ENCODE measurements around the gene DNAAF8. TPM values are rescaled to one million over a fixed set of nuclear protein-coding genes. Genes with fewer than 3 reads are reported as not detected.

The DNAAF8 gene
- polyA plus RNA-seq (2013, experiment 1 of 2): 0.60 TPM
- polyA plus RNA-seq (2013, experiment 2 of 2): 1.0 TPM

DNA sequence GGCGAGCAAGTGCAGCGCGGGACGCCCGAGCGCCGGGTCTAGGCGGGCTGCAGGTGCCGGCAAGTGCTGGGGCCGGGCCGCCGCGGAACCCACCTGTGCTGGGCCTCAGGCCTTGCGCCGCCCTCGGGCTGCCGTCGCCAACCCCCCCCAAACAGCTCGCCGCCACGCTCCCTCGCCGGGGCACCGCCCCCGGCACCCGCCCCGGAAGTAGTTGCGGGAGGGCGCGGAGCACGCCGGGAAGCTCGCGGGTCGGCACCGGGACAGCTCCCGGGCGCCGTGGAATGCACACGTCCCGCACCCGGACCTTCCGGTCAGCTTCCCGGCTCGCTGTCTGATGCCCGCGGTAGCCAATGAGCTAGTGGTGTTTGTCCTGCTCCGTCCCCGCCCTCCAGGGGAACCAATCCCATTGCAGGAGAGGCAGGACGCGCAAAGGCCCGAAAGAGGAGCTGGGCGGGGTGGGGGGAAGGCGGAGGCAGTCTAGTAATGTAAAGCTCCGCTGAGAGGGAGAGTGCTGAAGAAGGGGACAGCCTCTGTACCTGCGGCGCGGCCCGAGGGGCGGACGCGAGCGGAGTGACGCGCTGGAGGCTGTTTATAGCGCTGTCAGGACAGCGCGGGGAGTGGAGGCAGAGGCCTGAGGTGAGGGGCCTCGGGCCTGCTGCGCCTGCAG lies at the start of gene DNAAF8, which contains the start of gene ANKS3:
Gene DNAAF8, plus strand, starts transcription at position 475 of the 667 bp plus-strand sequence. CDS start 1,978 bp downstream, outside the sequence.
Gene ANKS3, minus strand, starts transcription at position 209 of the 667 bp plus-strand sequence. CDS start 4,122 bp downstream, outside the sequence.
- Histone ChIP-seq H3K9ac (ENCODE audit: low read depth, low read length) (peak within 1 kb of the TSS; percentile 83), H3K36me3 (ENCODE audit: insufficient read depth, low read length) (peaks cover 17% of the 10 kb centered on the region), H3K27ac (ENCODE audit: low read depth, low read length) (peak within 1 kb of the TSS; percentile 86), H3K27me3 (ENCODE audit: insufficient read depth, low read length) (no peaks in the 10 kb centered on the region), H3K9me3 (ENCODE audit: insufficient read depth, low read depth, low read length) (no peaks in the 10 kb centered on the region), H3K4me1 (ENCODE audit: insufficient read depth, low read length) (no peaks in the 10 kb centered on the region; the same call in 1 of the 2 replicates), H3K4me3 (ENCODE audit: low read length) (peak within 1 kb of the TSS; percentile 85)
- WGBS: under 1% methylated on average over 70 of the region's 70 CpGs

DNA sequence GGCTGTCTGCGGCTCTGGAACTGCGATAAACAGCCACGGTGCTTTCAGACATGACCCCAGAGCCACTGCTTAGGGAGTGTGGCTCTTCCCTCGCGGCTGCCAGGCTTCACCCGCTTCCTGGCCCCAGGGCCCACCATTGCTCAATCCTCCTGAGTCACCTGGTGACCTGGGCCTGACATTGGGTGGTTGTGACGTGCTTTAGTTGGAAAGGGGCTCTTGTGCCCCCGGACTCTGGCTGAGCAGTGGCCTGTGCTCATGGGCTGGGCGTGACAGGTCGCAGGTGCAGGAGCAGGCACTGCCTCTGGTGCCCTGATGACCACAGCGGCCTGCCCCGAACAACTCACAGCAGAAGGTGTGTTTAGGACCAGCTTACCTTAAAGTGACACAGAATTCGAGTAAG lies 49.6 kb upstream of the DNAAF8 start:
- Histone ChIP-seq H3K4me3 (ENCODE audit: low read length) (no peak overlapping the region), H3K27me3 (ENCODE audit: insufficient read depth, low read length) (no peaks in the 10 kb centered on the region), H3K9ac (ENCODE audit: low read depth, low read length) (no peak overlapping the region), H3K27ac (ENCODE audit: low read depth, low read length) (no peak overlapping the region), H3K4me1 (ENCODE audit: insufficient read depth, low read length) (no peaks in the 10 kb centered on the region), H3K9me3 (ENCODE audit: insufficient read depth, low read depth, low read length) (no peaks in the 10 kb centered on the region), H3K36me3 (ENCODE audit: insufficient read depth, low read length) (peaks cover 35% of the 10 kb centered on the region)
- WGBS: 97% methylated on average over 13 of the region's 13 CpGs

DNA sequence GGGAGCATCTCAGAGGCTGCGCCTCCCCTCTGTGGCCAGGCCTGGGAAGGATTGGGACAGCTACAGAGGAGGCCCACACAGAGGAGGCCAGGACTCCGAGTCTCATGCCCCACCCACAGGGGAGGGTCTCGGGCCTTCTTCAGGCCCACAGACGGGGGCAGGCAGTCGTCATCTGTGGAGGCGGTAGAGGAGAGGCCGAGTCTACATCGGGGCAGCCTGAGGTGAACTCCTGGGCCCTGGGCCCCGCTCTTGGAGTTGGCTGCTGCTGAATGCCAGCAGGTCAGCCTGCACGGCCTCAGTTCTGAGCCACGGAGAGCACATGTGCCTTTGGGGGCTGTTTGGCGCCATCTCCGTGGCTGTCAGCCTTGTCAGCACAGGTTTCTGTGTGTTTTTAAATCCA lies 49.0 kb upstream of the DNAAF8 start:
- Histone ChIP-seq H3K27me3 (ENCODE audit: insufficient read depth, low read length) (no peaks in the 10 kb centered on the region), H3K4me1 (ENCODE audit: insufficient read depth, low read length) (no peaks in the 10 kb centered on the region), H3K27ac (ENCODE audit: low read depth, low read length) (no peak overlapping the region), H3K4me3 (ENCODE audit: low read length) (no peak overlapping the region), H3K9ac (ENCODE audit: low read depth, low read length) (no peak overlapping the region), H3K36me3 (ENCODE audit: insufficient read depth, low read length) (peaks cover 35% of the 10 kb centered on the region), H3K9me3 (ENCODE audit: insufficient read depth, low read depth, low read length) (no peaks in the 10 kb centered on the region)
- WGBS: 94% methylated on average over 13 of the region's 13 CpGs

DNA sequence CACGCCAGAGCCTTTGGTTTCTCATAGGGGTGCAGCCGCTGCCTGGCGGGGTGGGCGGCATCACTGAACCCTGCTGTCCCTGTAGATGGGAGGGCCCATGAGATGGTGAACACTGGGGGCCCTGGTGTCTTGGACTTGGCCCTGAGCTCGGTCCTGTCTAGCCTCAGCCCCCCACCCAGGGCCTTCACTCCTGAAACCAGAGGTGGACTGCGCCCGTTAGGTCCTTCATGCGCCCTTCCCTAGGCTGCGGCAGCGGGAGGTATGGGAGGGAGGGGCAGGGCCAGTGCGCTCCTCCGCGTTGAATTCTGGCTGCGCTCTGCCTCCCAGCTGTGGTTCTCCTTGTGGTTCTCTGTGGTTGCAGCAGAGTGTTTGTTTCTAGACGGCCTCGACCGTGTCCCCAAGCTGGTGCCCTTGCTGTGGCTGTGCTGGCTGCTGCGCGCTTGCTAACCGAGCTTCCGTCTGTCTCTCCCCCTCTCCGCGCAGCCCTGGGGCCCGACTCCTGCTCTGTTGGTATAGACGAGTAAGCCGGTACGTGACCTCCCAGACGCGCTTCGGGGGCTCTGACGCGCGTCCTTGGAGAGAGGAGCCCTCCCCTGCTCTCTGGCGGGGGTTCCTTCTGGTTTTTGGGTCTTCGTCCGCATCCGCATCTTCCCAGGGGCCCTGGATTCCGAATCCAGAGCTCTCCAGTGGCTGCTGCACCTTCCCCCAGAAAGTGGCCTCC lies 48.4 kb upstream of the DNAAF8 start:
- no peak overlapping the region for H3K9ac ChIP-seq (ENCODE audit: low read depth, low read length)
- no peaks in the 10 kb centered on the region for H3K4me1 ChIP-seq (ENCODE audit: insufficient read depth, low read length)
- no peak overlapping the region for H3K4me3 ChIP-seq (ENCODE audit: low read length)
- peaks cover 35% of the 10 kb centered on the region for H3K36me3 ChIP-seq (ENCODE audit: insufficient read depth, low read length)
- no peaks in the 10 kb centered on the region for H3K9me3 ChIP-seq (ENCODE audit: insufficient read depth, low read depth, low read length)
- WGBS: 94% methylated on average over 38 of the region's 38 CpGs
- H3K27ac ChIP-seq (ENCODE audit: low read depth, low read length): no peak overlapping the region
- H3K27me3 ChIP-seq (ENCODE audit: insufficient read depth, low read length): no peaks in the 10 kb centered on the region

DNA sequence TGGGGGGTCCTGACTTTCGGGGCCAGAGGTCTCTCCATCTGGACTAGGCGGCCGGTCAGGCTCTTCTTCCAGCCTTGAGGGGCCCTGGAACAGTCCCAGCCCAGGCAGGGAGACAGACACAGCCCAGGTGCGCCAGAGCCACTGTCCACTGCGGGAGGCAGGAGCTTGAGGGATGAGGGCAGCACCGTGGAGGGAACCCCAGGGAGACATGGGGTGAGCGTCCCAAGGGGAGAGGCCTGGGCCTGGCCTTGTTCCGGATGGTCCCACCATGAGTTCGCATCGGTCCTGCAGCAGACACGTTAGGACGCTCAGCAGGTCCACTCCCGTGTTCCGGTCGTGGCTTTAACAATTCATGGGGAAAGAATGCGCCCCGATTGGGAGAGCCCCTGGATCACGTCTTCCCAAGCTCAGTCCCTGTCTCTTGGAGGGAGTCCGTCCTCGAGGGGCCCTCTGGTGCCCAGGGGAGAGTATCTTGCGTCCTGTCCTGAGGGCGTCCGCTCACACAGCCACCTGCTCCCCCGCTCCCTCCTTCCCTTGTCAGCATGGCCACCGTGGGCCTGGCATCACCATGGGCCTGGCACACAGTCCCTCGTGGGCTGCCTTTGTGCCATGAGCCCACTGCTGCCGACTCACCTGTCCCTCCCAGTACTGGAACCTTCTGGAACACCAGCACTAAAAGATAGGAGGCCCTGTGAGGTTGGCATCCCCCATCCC lies 47.7 kb upstream of the DNAAF8 start:
- no peaks in the 10 kb centered on the region for H3K27me3 ChIP-seq (ENCODE audit: insufficient read depth, low read length)
- H3K36me3 ChIP-seq (ENCODE audit: insufficient read depth, low read length): peaks cover 35% of the 10 kb centered on the region
- H3K27ac ChIP-seq (ENCODE audit: low read depth, low read length): no peak overlapping the region
- H3K4me3 ChIP-seq (ENCODE audit: low read length): no peak overlapping the region
- 92% methylated on average over 27 of the region's 27 CpGs for WGBS
- no peaks in the 10 kb centered on the region for H3K9me3 ChIP-seq (ENCODE audit: insufficient read depth, low read depth, low read length)
- no peaks in the 10 kb centered on the region for H3K4me1 ChIP-seq (ENCODE audit: insufficient read depth, low read length)
- no peak overlapping the region; the same call in 1 of the 2 replicates for H3K9ac ChIP-seq (ENCODE audit: low read depth, low read length)

DNA sequence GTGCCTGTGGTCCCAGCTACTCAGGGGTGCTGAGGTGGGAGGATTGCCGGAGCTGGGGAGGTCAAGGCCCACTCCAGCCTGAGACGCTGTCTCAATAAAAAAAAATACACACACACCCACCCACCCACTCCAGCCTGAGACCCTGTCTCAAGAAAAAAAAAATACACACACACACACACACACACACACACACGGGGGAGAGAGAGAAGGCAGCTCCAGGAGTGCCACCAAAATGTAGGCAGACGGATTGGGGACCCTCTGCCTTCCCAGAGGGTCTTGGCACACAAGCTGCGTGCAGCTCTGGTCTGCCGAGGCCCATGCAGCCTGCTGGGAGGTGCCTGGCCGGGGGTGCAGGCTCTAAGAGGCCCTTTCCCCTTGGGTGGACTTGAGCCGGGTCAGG lies 46.9 kb upstream of the DNAAF8 start:
- Histone ChIP-seq H3K9me3 (ENCODE audit: insufficient read depth, low read depth, low read length) (no peaks in the 10 kb centered on the region), H3K4me1 (ENCODE audit: insufficient read depth, low read length) (no peaks in the 10 kb centered on the region), H3K36me3 (ENCODE audit: insufficient read depth, low read length) (peaks cover 35% of the 10 kb centered on the region), H3K27ac (ENCODE audit: low read depth, low read length) (no peak overlapping the region), H3K27me3 (ENCODE audit: insufficient read depth, low read length) (no peaks in the 10 kb centered on the region), H3K9ac (ENCODE audit: low read depth, low read length) (no peak overlapping the region), H3K4me3 (ENCODE audit: low read length) (no peak overlapping the region)
- WGBS: 87% methylated on average over 6 of the region's 8 CpGs

DNA sequence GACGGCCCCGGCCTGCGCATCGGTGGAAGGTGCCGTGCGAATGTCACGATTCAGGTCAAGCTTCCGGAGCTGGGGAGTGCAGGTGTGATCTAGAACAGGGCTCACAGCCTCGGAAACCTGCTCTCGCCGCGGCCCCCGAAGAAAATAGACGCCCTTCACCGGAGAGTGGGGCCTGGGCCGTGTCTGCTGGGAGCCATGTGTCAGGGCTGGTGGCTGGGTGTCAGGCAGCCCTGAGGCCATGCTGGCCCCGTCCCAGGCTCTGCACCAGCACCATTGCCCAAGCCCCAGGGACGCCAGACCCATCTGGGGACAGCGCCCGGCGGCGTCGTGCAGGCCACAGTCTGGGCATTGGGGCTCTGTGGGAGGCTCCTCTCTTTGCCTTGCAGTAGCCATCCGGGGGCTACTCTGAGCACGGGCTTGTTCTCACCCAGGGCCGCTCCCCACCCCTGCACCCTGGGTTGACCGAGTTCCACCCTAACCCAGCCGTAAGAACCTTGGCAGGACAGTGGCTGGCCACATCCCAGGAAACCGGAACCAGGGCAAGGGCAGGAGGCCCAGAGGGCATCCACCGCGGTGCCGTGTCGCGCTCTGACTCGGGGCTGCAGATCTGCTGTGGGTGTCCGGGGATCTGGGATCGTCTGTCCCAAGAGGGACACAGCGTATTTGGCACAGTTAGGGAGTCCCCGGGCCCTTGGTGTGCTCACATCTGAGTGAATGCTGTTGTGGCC lies 46.2 kb upstream of the DNAAF8 start:
- Histone ChIP-seq H3K4me1 (ENCODE audit: insufficient read depth, low read length) (no peaks in the 10 kb centered on the region), H3K27me3 (ENCODE audit: insufficient read depth, low read length) (no peaks in the 10 kb centered on the region), H3K9ac (ENCODE audit: low read depth, low read length) (no peak overlapping the region), H3K27ac (ENCODE audit: low read depth, low read length) (no peak overlapping the region), H3K36me3 (ENCODE audit: insufficient read depth, low read length) (peaks cover 32% of the 10 kb centered on the region), H3K9me3 (ENCODE audit: insufficient read depth, low read depth, low read length) (no peaks in the 10 kb centered on the region), H3K4me3 (ENCODE audit: low read length) (no peak overlapping the region)
- 93% methylated on average over 39 of the region's 39 CpGs for WGBS

DNA sequence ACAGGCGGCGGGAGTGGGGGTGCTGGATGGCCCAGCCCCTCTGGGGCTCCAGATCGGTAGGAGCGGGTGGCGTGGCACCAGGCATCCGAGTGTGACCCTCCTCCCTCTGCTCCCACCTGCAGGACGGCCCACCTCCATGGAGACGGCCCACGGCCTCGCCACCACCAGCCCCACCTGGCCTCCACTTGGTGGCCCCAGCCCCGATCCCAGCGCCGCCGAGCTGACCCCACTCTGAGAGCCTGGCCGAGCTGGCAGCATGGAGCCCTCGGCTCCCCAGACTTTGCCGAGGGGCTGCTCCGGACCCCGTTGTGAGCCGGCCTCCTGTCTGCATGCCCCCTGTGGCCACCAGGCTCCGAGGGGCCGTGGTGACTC lies 45.7 kb upstream of the DNAAF8 start:
- Histone ChIP-seq H3K9ac (ENCODE audit: low read depth, low read length) (no peak overlapping the region), H3K27me3 (ENCODE audit: insufficient read depth, low read length) (no peaks in the 10 kb centered on the region), H3K4me3 (ENCODE audit: low read length) (no peak overlapping the region), H3K9me3 (ENCODE audit: insufficient read depth, low read depth, low read length) (no peaks in the 10 kb centered on the region), H3K27ac (ENCODE audit: low read depth, low read length) (no peak overlapping the region), H3K4me1 (ENCODE audit: insufficient read depth, low read length) (no peaks in the 10 kb centered on the region), H3K36me3 (ENCODE audit: insufficient read depth, low read length) (peaks cover 26% of the 10 kb centered on the region)
- 94% methylated on average over 22 of the region's 22 CpGs for WGBS

DNA sequence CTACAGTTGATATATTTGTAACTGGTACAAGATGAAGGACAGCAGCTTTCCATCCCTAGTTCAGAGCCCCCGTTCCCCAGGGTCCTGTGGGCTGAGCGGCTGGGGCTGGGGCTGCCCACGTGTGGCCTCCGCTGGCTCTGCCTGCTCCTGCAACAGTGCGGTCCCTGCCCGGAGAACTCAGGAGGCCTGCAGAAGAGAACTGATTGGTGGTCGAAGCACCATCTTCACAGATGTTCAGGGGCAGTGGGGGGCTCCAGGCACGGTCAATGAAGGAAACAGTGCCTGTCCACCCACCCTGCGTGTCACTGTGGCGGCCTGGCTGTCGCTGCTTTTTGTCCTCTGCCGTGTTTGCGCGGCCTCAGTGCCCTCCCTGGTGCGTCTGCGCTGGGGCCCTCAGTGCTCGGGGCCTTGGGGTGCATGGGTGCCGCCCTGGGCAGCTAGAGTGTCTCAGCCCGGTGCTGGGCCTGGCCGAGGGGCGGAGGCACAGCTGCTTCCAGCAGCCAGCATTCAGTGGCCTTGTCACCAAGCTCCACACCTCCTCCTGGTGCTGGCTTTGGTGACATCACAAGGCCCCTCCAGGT lies 45.2 kb upstream of the DNAAF8 start:
- 95% methylated on average over 21 of the region's 21 CpGs for WGBS
- no peaks in the 10 kb centered on the region for H3K27me3 ChIP-seq (ENCODE audit: insufficient read depth, low read length)
- no peak overlapping the region for H3K9ac ChIP-seq (ENCODE audit: low read depth, low read length)
- H3K36me3 ChIP-seq (ENCODE audit: insufficient read depth, low read length): peaks cover 22% of the 10 kb centered on the region
- no peak overlapping the region for H3K27ac ChIP-seq (ENCODE audit: low read depth, low read length)
- H3K4me3 ChIP-seq (ENCODE audit: low read length): no peak overlapping the region
- no peaks in the 10 kb centered on the region for H3K9me3 ChIP-seq (ENCODE audit: insufficient read depth, low read depth, low read length)
- H3K4me1 ChIP-seq (ENCODE audit: insufficient read depth, low read length): no peaks in the 10 kb centered on the region

DNA sequence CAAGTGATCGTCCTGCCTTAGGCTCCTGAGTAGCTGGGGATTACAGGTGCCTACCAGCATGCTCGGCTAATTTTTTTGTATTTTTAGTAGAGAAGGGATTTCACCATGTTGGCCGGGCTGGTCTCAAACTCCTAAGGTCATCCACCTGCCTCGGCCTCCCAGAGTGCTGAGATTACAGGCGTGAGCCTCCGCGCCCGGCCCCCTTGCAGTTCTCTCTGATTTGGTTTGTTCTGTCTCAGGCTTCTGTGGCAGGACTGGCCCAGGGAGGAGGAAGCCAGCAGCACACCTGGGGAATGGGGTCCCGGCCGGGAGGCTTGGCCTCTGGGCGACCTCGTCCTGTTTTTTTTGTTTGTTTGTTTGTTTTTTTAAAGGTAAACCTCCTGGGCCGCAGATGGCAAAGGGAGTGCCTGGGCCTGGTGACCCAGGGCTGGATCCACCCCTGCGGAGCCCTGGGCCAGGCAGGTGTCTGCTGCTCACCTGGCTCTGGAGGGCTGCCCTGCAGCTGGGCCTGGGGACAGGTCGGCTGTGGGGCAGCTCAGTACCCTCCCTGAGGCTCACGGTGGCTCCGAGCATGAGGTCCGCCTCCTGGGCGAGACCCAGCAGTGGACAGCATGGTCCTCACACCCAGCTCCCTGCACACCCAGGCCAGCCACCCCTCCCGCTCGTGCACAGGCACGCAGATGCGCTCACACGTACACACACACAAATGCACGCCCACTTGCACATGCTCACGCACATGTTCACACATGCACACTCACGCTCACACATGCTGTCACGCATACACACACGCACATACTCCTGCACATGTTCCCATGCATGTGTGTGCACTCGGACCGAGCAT lies 44.3 kb upstream of the DNAAF8 start:
- Histone ChIP-seq H3K4me1 (ENCODE audit: insufficient read depth, low read length) (no peaks in the 10 kb centered on the region), H3K9ac (ENCODE audit: low read depth, low read length) (no peak overlapping the region), H3K27ac (ENCODE audit: low read depth, low read length) (no peak overlapping the region), H3K27me3 (ENCODE audit: insufficient read depth, low read length) (no peaks in the 10 kb centered on the region), H3K36me3 (ENCODE audit: insufficient read depth, low read length) (peaks cover 16% of the 10 kb centered on the region), H3K9me3 (ENCODE audit: insufficient read depth, low read depth, low read length) (no peaks in the 10 kb centered on the region), H3K4me3 (ENCODE audit: low read length) (no peak overlapping the region)
- 92% methylated on average over 31 of the region's 31 CpGs for WGBS

All from HUES64 (cell line).